CD4-positive, alpha-beta T cell treated with Interleukin-15 for 4 hours (primary cell): ENCODE measurements around the gene STX11.
"Not testable (repeated sequence)": the region's sequence is repeated elsewhere in the genome, so short reads cannot be mapped to it uniquely, and the experiment has no call there.

Experiments used
- DNase-seq: peaks from one replicate; pipeline ENCODE4 v3.0.0-alpha.2; 2020; ENCODE audit warnings: low spot score

Gene STX11

GRCh38 chr6:144176043-144176442, 25.7 kb downstream of the STX11 start:
- DNase-seq = no peak

DNA sequence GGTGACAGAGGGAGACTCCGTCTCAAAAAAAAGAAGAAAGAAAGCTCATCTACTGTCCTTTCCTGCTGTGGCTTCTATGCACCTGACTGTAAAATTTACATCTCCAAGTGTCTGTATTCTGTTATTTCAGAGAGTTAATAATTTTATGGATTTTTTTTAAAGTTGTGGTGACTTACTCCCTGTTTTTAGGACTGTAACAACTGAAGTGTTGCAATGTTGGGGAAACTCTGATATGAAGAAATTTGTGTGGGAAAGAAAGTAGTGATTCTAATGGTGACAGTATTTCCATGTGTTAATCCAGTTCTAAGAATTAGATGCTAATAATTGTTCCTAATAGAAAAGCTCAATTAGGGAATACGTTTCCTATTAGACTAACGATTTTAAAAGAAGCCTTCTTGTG, 27.4 kb downstream of the STX11 start:
- no peak for DNase-seq

- no peak for DNase-seq
Measured at GRCh38 chr6:144178323-144178722, 28.0 kb downstream of the STX11 start.

GRCh38 chr6:144179237-144179636, 28.9 kb downstream of the STX11 start:
- DNase-seq = no peak

DNA sequence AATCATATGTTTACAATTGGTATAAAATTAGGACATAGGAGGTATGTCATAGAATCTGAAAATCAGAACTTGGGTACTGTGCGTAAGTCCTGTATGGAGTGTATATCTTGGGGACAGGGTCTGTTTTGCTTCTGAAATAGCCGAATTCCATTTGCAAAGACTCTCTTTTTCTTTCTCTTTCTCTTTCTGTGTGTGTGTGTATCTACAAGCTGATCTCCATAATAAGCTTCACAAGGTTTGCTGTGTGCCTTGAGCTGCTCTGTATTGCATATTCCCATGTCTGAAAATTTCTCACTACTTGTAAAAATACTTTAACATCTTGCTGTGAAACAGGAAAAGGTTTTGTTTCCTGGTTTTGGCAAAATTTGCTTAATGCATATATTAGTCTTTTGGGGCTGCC, 29.5 kb downstream of the STX11 start:
- DNase-seq = no peak

GRCh38 chr6:144180354-144180753, 30.0 kb downstream of the STX11 start:
- DNase-seq = not testable (repeated sequence)

DNA sequence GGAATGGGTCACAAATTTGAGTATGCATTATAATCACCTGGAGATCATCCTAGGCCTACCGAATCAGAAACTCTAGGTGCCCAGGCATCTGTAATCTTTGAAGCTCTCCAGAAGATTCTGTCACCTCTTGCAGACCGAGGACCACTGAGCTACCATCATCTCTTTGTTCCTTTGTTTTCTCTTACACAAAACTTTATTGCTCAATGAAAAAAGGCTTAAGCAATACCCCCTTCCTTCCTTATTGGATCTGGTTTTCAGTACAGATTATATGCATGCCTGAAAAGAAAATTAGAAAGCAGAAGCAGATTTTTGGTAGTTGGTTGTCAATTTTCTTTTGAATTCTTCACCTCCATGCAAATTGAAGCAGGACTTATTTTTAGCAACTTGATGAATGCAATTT, 31.3 kb downstream of the STX11 start:
- no peak for DNase-seq

DNA sequence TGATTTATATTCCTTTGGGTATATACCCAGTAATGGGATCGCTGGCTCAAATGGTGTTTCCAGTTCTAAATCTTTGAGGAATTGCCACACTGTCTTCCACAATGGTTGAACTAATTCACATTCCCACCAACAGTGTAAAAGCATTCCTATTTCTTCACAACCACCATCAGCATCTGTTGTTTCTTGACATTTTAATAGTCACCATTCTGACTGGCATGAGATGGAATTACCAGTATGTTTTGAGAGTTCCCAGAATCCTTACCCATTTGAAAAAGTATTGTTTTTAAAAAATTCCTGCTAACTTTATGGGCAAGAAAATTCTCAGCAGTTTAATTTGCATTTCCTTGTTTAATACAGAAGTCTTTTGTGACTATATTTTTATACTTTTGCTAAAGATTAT, 33.9 kb downstream of the STX11 start:
- DNase-seq = not testable (repeated sequence)

DNA sequence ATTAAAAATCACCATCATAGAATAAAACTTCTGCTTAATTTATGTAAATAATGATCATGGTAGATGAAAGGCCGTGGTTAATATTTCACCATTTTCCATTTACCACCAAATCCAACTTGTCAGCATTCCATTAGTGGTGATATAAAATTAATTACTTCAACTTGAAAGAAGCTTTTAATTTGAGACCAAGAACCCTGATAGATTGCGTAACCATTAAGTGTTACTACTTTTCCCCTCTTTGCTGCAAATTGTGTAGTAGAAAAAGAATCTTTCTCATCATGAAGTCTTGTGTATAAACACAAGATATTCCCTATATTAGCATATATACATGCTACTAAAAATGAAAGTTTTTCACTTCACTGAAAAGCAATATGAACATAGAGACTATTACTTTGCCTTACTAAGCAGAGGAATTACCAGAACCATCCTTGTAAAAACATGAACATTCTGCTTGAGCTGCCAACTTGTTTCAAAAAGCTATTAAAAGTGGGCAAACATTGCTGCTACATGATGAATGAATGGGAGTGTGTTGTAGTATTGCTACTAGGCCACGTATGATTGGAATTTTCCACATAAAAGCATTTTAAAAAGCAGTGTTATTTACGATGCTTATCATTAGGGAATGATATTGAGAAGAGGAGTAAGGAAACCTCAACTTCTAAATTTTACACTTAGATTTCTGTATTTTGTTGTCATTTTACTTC, 35.0 kb downstream of the STX11 start:
- no peak for DNase-seq

DNA sequence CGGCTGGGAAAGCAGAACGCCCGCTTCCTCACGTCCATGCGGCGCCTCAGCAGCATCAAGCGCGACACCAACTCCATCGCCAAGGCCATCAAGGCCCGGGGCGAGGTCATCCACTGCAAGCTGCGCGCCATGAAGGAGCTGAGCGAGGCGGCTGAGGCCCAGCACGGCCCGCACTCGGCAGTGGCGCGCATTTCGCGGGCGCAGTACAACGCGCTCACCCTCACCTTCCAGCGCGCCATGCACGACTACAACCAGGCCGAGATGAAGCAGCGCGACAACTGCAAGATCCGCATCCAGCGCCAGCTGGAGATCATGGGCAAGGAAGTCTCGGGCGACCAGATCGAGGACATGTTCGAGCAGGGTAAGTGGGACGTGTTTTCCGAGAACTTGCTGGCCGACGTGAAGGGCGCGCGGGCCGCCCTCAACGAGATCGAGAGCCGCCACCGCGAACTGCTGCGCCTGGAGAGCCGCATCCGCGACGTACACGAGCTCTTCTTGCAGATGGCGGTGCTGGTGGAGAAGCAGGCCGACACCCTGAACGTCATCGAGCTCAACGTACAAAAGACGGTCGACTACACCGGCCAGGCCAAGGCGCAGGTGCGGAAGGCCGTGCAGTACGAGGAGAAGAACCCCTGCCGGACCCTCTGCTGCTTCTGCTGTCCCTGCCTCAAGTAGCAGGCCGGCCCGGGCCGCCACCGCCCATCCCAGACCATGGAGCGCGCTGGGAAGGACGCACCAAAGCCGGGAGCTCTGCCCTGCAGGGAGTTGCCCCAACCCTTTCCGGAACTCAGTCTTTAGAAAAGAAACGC, 36.7 kb downstream of the STX11 start:
- no peak for DNase-seq

GRCh38 chr6:144189351-144189750, 39.0 kb downstream of the STX11 start:
- DNase-seq = no peak

GRCh38 chr6:144190080-144190479, 39.8 kb downstream of the STX11 start:
- no peak for DNase-seq

DNA sequence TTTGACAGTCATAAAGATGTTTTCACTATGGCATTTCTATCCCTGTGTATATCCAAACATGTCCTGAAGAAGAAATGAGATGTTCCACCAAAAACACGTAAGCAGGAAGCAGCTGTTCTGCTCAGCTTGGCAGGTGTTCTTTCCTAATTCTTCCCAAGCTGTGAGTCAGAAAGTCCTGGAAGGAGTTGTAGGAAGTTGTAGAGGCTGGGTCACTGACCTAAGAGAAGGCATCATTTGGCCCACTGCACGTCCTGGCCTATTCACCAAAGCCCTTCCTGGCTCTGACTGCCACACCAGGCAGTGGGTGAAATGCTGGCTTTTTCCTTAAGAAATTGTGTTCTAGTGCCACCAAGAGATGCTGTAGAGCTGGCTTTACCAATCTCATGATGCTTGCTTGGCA, 40.3 kb downstream of the STX11 start:
- no peak for DNase-seq

DNA sequence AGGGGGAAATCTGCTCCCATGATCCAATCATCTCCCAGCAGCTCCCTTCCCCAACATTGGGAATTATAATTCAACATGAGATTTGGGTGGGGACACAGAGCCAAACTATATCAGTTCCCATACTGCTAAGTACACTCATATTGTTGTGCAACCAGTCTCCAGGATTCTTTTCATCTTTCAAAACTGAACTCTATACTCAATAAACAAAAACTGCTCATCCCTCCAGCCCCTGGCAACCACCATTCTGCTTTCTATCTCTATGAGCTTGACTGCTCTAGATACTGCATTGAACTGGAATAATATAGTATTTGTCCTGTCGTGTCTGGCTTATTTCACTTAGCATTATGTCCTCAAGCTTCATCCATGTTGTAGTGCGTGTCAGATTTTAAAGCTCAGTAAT, 42.9 kb downstream of the STX11 start:
- no peak for DNase-seq

DNA sequence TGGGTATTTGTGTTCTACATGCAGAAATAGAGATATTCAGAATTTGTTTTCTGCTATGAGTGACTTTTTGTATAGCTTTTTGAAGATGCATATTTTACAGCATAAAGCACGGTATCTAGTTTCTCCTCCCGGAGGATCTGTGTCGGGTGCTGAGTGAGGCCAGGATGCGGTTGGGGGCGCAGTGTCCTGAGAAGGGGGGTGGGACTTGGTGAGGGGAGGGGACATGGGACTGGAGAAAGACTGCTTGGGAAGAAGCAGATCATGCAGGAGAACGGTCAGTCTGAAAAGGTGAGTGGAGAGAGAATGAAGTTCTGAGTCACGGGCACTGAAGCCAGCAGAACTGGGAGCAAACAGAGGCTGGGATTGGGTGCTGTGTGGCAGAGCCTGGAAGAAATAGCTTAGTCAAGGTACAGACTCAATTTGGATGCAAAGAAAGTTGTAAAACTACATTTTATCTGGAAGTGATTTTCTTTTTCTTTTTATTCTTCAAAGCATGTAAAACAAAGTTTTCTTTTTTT, 44.0 kb downstream of the STX11 start:
- no peak for DNase-seq

- no peak for DNase-seq
Measured at GRCh38 chr6:144195671-144196270, 45.5 kb downstream of the STX11 start.

DNA sequence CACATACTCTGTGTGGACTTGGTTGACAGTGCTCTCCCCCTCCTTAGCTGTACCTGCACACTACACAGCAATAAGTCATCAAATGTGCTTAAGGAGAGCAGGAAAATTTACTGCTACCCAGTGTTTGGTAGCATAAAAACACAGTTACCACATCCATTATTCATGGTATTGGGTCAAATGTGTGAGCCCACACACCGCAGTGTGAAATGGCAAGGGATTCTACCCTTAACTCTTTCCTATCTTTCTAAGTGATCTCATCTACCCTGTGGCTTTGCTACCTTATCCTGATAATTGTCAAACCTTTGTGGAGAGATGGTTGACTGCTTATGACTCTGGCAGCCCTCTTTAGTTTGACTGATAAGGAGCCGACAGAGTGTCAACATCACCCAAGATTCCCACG, 47.6 kb downstream of the STX11 start:
- DNase-seq = peak; percentile 18

DNA sequence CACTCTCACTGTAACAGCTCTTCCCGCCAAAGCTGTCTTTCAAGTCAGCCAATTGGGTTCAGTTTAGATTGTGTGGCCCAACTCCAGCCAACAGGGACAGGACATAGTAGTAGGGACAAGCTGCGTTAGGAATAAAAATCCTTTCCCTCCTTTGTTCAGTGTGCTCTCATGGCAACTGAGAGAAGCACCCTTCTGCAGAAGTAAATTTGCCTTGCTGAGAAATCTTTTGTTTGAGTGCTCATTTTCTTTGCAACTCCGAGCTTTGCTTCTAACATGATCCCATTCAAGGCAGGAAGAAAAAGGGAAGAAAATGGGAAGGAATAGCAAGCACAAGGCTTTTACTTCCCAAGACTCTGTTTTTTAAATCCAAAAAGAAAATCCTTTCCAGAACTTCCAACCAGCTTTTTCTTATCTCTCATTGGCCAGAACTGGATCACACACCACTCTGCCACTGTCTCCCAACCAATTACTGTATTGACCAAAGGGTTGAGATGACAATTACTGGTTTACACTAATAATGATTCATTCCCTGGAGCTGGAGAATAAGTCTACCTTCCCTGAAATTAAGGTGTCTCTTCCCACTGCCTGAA, 52.7 kb downstream of the STX11 start:
- DNase-seq = no peak

DNA sequence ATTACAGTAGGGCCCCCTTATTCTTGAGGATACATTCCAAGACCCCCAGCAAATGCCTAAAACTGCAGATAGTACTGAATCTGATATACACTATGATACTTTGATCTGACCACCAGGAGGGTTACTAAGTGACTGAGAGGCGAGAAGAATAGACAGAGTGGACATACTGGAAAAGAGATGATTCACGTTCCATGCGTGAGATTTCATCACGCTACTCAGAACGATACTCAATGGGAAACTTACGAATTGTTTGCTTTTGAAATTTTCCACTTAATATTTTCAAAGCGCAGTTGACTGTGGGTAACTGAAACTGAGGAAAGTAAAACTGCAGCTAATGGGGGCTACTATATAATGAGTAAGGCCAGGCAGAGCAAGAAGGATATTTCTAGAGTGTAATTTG, 60.8 kb downstream of the STX11 start:
- DNase-seq = no peak

GRCh38 chr6:144213315-144213714, 63.0 kb downstream of the STX11 start:
- no peak for DNase-seq

DNA sequence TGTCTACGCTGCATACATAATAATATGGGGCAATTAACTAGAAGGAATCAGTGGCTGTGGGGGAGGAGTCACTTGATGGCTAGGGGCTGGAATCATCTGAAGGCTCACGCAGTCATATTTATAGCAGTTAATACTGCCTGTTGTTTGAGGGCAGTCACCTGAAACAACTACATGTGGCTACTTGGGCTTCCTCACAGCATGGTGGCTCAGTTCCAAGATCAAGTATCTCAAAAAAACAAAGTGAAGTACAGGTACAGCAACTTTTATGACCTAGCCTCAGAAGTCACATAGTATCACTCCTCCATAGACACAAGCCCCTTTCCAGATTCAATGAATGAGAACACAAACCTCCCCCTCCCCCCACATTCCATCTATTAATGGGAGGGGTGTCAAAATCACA, 63.7 kb downstream of the STX11 start:
- no peak for DNase-seq

DNA sequence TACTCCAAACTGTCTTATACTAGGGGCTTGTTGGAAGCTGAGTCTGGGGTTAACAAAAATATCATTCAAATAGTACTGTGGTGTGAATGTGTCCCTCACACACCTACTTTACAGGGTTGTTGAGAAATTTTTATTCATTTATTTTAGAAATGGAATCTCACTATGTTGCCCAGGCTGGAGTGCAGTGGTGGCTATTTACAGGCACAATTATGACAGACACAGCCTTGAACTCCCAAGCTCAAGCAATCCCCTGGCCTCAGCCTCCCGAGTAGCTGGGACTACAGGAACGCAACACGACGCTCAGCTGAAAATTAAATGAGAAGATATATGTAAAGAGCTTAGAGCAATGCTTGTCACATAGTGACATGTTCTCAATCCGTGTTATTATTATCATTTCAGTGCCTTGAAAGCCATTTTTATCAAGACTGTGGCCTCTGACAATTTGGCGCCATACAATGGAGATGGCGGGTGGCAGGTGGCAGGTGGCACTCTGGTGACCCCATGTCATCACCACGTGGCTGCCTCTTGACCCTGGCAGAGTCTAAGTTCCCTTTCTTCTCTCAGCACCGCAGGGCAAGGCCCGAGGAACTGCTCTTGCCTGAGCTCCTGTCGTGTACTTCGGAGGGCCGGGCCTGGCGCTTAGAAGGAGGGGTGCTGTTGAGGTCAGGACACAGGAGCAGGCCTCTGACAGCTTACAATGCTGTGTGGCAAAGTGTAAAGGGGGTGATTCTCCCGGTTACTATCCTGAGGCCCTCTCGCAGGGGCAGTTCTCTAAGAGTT, 64.5 kb downstream of the STX11 start:
- DNase-seq = no peak
